ENCODE measurements around the gene ATXN10. TPM values are rescaled to one million over a fixed set of nuclear protein-coding genes. Genes with fewer than 3 reads are reported as not detected.
"Not testable (repeated sequence)": the region's sequence is repeated elsewhere in the genome, so short reads cannot be mapped to it uniquely, and the experiment has no call there.

ATXN10 gene
- total RNA-seq, 1 experiment from 2014 or later: 23.2 TPM

GRCh38 chr22:45642986-45643385 lies 28.6 kb upstream of the ATXN10 start:
- DNase-seq (ENCODE audit: low spot score): no peak

DNA sequence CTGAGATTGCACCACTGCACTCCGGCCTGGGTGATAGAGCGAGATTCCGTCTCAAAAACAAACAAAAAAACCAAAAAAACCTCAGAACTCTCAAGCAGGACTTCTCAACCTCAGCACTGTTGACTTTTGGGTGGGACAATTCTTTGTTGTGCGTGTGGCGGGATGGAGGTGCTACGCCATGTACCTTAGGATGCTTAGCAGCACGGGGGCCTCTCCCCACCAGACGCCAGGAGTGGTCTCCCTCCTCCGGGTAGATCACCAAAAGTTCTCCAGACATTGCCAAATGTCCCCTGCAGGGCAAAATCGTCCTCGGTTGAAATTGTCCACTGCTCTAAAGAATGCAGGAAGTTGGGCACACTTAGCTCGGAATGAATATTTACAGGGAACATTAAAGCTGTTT lies 26.9 kb upstream of the ATXN10 start:
- DNase-seq (ENCODE audit: low spot score): no peak

DNA sequence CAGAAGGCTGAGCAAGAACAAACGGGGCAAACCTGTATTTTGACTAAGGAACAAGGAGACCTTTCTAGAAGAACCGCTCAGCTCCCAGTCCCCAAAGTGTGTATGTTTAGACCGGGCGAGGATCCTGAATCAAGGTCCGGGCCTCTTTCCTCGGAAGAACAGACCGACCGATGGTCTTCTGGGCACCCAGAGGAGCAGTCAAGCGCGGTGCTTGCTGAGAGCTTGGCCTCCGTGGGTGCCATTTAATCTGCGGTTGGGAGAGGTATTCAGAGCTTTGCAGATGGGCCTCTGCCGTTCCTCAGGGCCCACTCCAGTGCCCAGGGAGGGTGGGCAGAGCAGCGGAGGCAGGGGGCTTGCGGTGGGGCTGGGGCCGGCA lies 26.5 kb upstream of the ATXN10 start:
- no peak for DNase-seq (ENCODE audit: low spot score)

DNA sequence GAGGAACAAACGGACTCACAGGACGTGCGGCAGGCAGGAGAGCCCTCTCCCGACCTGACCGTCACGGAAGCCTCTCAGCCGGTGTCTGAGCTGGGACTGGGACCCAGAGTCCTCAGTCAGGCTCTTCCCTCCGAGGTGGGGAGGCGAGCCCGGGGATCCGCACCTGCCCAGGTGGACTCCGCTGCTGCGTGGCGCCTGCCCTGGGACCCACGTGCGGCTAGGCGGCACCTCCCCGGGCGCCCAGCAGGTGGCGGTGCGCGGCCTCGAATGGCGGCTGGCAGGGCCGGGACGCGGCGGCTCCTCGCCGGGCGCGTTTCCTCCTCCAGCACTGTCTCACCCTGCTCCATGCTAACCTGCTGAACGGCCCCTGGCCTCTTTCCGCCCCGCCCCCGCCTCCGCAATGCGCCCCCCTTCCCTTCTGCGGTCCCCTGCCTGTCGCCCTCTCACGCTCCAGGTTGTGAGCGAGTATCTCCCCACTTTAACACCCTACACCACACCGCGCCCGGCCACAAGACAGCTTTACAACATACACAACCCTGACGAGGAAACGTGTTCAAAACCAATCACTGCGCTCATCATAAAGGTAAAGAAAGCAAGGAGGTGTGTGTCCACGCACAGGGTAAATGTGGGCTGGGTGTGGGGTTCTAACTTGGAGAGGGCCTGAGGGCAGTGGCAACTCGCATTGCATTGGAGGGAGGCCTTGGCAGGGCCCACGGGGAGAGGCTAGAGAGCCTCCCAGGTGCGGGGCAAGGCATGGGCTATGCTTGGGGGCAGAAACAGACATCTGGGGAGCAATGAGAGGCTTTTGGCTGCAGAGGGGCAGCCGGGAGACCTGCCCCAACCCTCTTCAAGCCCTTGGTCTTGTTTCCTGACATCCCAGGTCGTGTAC lies 25.9 kb upstream of the ATXN10 start:
- peak; percentile 70 for DNase-seq (ENCODE audit: low spot score)

DNA sequence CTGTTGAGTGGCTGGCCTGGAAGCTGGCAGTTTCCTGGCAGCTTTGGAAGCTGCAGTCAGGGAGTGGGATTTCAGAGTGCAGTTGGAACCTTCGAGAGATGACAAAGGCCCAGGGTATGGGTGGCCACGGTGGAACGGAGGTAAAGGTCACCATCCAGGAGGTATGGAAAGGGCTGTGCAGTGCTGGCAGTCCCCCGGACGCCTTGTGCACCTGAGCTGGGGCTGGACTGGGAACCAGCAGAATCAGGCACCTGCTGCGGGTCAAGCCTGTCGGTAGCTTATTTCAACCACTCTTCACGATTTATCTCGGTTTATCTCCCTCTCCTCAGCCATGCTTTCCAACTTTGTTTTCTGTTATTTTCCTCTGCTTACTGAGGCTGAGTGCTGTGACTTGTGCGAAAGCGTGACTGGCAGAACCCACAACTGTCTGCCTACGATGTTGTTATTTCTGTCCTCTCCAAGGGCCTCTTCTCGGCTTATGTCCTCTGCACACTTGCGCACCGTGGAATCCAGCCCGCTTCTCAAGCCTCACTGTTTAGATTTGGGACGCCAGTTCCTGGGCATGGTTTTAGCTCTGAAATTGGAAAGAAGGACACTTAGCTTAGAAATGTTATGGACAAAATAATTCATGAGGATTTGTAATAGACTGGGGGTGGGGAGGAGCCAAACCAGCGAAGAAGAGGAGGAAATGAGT lies 24.0 kb upstream of the ATXN10 start:
- no peak for DNase-seq (ENCODE audit: low spot score)

DNA sequence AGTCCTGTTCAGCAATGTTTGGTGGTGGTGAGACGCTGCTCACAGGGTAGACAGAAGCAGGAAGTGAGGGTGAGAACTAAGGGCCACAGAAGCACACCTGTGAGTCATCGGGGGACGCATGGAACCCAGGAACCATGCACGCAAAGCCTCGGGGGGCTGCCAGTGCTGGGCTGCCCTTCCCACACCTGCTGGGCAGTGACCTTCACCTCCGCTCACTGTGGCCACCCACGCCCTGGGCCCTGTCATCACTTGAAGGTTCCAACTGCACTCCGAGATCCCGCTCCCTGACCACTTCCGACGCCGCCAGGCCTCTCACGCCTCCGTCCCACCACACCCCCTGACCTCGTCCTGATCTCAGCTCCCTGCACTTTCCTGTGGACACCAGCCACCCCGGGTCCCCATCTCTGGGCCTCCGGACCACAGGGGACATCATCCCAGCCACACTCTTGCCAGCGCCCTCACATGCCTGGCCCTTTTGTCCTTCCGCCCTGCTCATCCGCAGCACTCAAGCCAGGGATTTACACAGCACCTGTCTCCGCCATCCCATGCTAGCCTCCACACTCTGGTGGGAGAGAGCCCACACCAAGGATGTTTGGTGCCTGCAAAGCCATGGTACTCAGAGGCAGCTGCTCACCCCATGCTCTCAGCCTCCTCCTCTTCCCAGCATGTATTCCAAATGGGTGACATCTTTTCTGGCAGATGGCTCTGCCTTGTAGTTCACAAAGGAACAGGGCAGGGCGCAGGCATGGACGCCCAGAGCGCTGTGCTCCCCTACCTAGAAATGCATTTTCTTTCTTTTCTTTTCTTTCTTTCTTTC lies 23.1 kb upstream of the ATXN10 start:
- DNase-seq (ENCODE audit: low spot score): no peak

DNA sequence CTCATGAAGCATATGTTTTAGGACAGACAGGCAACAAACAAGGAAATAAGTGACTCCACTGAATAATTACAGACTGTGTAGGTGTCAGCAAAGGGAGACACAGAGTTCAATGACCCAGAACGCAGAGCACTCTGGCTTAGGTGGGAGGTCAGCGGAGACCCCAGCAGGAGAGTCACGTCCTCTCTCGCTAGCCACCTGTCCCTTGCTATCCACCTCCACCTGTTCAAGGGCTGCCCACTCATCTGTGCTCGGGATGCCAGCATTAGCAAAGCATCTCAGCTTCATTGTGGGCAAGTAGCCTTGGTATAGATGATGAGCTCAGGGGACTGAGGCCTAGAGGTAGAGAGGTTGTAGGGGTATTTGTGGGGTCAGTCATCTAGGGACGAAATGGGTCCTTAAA lies 21.8 kb upstream of the ATXN10 start:
- DNase-seq (ENCODE audit: low spot score): no peak

DNA sequence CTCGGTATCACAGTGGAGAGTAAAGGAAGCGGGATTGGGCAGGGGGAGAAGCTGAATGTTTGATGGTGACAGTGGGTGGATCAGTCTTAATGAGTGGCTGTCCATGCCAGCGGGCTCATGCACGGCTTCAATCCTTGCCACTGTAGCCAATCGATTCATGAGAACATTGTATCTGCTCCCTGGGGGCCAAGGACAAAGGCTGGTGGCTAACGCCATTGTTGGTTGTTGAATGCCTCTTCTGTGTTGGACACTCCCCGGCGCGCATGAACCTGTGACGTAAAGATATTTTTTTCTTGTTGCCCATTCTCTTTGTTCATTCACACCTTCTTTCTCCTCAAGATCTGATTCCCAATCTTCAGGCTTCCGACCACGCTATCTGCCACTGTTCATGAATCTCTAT lies 20.9 kb upstream of the ATXN10 start:
- DNase-seq (ENCODE audit: low spot score): no peak

DNA sequence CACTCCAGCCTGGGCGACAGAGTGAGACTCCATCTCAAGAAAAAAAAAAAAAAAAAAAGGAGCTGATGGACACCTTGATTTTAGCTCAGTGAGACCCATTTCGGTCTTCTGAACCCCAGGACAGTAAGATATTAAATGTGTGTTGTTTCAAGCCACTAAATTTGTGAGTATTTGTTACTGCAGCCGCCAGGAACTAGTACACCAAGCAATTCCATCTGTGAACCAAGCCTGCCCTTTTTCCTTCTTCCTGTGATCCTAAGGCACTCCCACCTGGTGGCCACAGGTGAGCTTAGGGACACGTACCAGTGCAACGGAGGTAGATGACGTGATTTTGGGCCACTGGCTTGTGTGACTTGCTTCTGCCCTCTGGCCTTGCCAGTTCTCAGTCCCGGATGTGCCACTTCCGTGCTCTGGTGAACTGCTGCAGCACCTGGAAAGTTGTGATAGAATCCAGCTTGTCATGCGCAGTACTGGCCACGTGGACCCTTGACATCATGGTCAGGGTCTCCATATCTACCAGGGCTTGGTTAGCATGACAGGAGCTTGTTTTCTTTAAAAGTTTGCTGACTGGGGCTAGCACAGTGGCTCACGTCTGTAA lies 19.6 kb upstream of the ATXN10 start:
- DNase-seq (ENCODE audit: low spot score): no peak

DNA sequence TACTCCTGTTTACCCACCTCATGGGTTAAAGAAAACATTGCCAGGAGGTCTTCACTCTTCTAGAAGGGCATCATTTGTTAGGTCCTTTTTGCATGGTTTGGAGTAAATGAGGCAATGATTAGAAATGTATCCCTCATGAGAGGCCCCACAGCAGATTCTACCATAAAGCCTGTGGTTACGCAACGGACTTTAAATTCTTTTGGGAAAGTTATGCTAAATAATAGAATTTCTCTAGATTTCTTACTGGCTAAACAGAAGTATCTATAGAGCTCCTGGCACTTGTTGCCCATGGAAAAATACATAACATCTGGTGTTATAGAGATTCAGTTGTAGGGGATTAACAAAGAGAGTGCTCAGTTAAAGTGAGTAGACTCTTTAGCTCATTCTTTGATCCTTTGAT lies 15.1 kb upstream of the ATXN10 start:
- DNase-seq (ENCODE audit: low spot score): no peak

DNA sequence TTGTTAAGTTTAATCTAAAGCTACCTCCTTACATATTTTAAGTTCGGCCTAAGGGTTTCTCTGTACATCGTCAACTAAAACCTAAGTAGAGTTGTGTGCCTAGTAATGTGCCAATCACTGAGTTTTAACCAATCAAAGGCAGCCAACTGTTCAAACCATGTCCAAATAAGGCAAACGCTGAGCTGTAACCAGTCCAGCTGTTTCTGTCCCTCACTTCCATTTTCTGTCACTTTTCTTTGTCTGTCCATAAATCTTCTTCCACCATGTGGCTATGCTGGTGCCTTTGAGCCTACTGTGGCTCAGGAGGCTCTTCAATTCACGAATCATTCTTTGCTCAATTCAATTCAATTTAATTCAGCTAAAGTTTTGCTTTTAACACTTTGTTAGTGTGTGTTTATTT lies 13.9 kb upstream of the ATXN10 start:
- no peak for DNase-seq (ENCODE audit: low spot score)

- no peak for DNase-seq (ENCODE audit: low spot score)
These were observed 7.4 kb upstream of the ATXN10 start for GRCh38 chr22:45664136-45664646.

DNA sequence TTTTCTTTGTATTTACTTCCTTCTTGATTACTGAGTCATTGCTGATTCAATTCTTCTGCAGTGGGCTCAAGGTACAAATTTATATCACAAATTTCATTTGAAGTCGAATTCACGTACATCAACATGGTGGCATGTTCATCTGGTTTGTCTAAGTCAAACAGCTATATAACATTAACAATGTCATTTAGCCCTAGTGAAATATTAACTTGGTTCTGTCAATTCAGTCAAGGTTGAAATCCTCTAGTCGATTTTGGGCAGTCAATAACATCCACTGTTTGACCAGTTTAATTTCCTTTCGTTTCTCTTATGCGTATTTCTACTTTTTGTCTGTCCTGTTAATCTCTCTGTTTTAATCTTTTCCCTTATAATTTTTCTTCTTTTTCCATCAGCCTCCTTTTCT lies 4.1 kb upstream of the ATXN10 start:
- DNase-seq (ENCODE audit: low spot score): no peak

DNA sequence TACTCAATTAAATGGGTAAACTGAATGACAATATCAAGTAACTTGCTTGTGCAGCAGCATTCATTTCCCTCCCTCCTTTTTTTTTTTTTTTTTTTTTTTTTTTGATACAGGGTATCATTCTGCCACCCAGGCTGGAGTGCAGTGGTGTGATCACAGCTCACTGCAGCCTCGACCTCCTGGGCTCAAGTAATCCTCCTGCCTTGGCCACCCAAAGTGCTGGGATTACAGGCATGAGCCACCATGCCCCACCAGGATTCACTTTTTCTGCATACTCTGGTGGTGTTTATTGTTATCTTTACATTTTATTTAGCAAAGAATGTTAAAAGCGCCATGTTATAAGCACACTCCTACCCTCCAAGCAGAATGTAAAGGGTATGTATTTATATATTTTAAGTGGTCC lies 1.3 kb upstream of the ATXN10 start:
- not testable (repeated sequence) for DNase-seq (ENCODE audit: low spot score)

DNA sequence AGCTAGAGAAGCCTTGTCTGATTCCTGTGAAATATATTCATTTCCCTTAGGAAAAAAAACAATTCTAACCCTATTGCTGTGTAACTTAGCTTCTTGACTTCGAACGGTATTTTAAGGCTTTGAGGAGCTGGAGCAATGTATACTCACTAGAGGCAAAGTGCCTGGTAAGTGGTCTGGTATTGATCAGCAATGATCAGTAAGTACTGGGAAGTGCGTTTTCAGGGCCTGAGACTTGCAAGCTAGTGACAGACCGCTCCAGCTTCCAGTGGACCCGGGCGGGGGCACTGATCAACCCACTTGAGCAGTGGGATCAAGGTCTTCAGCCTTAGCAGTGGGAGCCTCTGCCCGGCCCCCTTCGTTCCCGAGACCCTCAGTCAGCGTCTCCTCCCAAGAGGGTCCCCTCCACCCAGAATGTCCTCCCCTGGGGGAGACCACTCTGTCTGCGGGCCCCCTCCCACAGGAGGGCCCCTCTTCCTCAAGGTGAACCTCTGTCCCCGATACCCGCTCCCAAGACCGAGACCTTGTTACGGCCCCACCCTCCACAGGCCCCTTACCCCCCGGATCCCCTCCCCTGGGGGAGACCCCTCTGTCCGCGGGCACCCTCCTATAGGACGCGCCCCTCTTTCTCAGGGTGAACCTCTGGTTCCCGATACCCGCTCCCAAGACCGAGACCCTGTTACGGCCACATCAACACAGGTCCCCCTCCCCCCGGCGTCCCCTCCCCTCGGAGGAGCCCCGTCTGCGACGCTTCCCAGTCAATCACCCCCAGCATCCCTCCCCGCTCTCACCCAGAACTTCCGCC lies 452 bp upstream of the ATXN10 start:
- DNase-seq (ENCODE audit: low spot score): no peak

GRCh38 chr22:45672564-45673481 lies 1.2 kb downstream of the ATXN10 start:
- peak; percentile 21 for DNase-seq (ENCODE audit: low spot score)

- no peak for DNase-seq (ENCODE audit: low spot score)
These were observed 2.0 kb downstream of the ATXN10 start for GRCh38 chr22:45673482-45674175.

DNA sequence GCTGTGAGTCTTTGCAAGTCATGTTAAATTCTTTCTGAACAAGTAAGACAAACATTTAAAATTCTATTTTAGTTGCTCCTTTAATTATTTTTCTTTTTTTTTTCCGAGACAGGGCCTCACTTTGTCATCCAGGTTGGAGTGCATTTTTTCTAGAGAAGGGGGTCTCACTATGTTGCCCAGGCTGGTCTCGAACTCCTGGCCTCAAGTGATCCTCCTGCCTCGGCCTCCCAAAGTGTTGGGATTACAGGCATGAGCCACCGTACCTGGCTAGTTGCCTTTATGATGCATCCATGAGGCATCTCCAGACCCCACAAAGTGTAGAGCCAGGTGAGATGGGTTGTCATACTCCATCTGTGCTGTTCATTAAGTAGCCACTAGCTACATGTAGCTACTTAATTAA lies 4.4 kb downstream of the ATXN10 start:
- DNase-seq (ENCODE audit: low spot score): no peak

GRCh38 chr22:45677063-45677462 lies 5.4 kb downstream of the ATXN10 start:
- no peak for DNase-seq (ENCODE audit: low spot score)
